Choroid plexus epithelial cell (primary cell): ENCODE measurements around the gene MRPS26.

Source experiments
- DNase-seq: peaks from one replicate; pipeline ENCODE4 v3.0.0-alpha.2; 2010; ENCODE audit warnings: low read depth
- H3K4me3 ChIP-seq: 2 replicates; pipeline ENCODE4 v1.5.1; 2011; ENCODE audit warnings: low read depth, mild to moderate bottlenecking, control low read depth, low read length, moderate library complexity
- CTCF ChIP-seq: conservative IDR thresholded peaks from 2 replicates; pipeline ENCODE4 v1.5.1; 2011; ENCODE audit warnings: low read depth, mild to moderate bottlenecking, control low read depth, inconsistent platforms, low read length, moderate library complexity

MRPS26 gene

DNA sequence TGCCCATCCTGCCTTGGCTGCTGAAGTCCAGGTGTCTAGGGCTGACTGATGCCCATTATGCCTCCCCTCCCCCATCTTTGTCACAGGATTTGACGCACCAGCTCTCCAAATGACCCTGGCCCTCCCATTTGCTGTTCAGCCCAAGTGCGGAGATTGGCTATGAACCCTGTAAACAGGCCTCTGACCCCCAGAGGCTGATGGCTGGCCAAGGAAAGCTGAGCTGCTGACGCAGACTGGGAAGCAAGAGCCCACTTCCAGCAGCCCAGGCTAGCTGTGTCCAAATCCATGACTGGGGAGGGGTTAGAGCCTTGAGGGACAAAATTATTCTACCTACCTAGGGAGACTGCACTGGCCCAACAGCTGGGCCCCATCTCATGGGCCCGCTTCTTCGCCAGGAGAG lies 3.2 kb upstream of the MRPS26 start:
- H3K4me3 ChIP-seq, result no peak overlapping the region
- no peak for TF ChIP-seq CTCF
- DNase-seq, result peak; percentile 31

- DNase-seq, result no peak
- H3K4me3 ChIP-seq, result no peak within 1 kb of the TSS
- TF ChIP-seq CTCF, result no peak
These were observed 2.5 kb upstream of the MRPS26 start, which contains the start of gene GNRH2 for GRCh38 chr20:3043322-3043721. TSS of gene GNRH2 (plus strand) at chr20:3043622. CDS start at chr20:3044415, 793 bp downstream.

GRCh38 chr20:3044336-3044965 lies 1.4 kb upstream of the MRPS26 start:
- TF ChIP-seq CTCF, result no peak
- no peak for DNase-seq
- H3K4me3 ChIP-seq, result no peak overlapping the region

DNA sequence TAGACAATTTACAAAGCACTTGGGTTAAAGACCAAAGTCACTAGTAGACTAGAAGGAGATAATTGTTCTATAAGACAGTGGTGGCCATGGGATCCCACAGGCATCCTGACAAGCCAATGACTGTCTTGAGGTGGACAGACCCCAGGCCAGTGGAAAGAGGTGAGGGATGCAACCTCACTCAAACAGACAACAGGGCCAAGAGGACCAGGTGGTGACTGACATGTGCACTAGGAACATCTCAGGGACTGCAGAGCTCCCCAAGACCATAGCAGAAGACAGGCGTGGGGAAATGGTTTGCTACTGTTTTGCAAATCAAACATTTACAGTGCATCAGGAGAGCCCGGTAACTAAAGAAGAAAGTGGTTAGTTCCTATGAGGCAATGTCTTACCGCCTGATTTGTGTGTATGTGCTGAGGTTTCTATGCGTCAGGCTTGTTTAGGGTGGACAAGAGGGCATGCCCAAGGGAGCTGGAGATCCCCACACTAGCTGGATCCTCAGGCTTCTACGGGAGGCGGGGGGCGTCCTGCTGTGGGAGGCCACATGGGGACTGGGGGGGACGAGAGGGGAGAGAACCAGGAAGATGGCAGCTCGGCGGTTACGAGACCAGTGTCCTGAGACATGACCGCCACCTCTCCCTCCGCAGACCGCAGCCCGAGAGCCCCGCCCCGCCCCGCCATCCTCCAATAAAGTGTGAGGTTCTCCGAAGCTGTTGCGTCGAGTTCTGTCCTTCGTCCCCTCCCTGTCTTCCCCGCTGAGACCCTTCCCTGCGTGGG lies 623 bp upstream of the MRPS26 start:
- DNase-seq, result peak; percentile 95
- TF ChIP-seq CTCF, result no peak
- peak overlapping the region; percentile 85 for H3K4me3 ChIP-seq

DNA sequence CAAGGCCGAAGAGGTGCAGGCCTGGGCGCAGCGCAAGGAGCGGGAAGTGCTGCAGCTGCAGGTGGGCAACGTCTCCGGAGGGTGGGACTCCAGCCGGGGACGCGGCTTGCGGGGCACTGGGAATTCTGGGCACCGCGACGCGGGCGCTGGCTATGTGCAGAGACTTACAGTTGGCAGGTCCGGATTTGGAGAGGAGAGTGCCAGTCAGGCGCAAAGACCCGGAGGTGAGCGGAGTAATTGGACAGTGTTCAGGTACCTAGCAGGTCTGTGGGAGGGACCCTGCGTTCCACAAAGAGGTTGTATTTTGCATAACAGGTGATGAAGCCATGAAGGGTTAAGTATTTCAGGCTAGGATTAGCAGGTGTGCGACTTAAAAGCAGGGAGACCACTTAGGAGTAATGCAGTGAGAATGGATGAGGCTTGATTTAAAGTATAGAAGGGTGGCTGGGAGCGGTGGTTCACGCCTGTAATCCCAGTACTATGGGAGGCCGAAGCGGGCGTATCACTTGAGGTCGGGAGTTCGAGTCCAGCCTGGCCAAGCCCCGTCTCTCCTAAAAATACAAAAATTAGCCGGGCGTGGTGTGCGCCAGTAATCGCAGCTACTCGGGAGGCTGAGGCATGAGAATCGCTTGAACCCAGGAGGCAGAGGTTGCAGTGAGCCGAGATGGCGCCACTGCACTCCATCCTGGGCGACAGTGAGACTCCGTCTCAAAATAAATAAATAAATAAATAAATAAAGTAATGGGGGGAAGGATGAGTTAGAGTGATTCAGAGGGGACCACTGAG lies 1.0 kb downstream of the MRPS26 start:
- H3K4me3 ChIP-seq, result peak overlapping the region; percentile 85
- peak; percentile 21 for DNase-seq
- no peak for TF ChIP-seq CTCF

DNA sequence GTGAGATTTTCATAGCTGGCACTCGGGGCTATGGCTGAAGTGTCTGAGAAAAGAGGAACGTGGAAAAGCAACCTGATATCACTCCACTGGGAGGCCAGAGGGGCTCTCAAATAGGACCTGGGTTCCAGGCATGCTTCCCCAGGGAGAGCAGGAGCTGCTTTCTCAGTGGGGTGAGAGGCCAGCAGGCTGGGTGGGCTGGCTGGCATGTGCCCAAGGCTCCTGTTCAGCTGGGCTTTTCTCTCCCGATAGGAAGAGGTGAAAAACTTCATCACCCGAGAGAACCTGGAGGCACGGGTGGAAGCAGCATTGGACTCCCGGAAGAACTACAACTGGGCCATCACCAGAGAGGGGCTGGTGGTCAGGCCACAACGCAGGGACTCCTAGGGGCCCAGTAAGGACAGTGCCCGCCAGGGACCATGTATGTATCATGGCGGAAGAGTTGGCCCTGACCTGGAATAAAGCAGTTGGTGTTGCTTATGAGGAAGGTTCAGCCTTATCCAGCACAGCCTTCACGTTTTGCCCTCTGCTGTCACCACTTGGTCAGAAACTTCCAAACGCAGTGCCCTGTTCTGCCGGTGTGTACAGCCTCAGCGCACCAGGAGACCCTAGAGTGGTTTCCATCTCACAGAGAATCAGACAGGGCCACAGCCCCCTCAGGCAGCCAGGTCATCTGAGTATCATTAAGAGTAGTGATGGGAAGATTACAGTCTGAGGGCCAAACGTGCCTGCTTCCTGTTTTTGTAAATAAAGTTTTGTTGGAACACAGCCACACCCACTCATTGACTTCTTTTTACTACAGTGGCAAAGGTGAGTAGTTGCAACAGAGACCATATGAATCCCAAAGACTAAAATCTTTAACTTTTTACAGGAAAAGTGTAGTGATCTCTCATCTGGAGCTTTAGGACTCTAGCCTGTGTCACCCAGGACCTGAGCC lies 1.9 kb downstream of the MRPS26 start:
- no peak overlapping the region for H3K4me3 ChIP-seq
- no peak for TF ChIP-seq CTCF
- no peak for DNase-seq
